ENCODE results near the gene ATAD3A.
"Not testable (repeated sequence)": the region's sequence is repeated elsewhere in the genome, so short reads cannot be mapped to it uniquely, and the experiment has no call there.

The ATAD3A gene

GRCh38 chr1:1523226-1523625 is 11.3 kb downstream of the ATAD3A start:
- DNase-seq (ENCODE audit: low read depth, low spot score) = not testable (repeated sequence)

DNA sequence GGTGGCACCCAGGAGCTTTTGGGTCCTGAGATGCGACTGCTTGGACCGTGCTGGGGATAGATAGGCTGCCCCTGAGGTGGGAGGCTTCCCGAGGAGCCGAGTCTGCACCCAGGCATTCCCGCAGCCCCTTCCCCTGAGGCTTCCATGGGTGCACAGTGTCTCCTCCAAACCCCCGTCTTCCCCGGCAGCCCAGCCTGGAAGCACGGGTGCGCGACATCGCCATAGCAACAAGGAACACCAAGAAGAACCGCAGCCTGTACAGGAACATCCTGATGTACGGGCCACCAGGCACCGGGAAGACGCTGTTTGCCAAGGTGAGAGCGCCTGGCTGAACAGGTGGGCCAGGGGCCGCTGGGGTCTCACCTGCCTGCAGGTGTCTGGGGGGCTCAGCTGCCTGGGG is 11.7 kb downstream of the ATAD3A start:
- not testable (repeated sequence) for DNase-seq (ENCODE audit: low read depth, low spot score)

DNA sequence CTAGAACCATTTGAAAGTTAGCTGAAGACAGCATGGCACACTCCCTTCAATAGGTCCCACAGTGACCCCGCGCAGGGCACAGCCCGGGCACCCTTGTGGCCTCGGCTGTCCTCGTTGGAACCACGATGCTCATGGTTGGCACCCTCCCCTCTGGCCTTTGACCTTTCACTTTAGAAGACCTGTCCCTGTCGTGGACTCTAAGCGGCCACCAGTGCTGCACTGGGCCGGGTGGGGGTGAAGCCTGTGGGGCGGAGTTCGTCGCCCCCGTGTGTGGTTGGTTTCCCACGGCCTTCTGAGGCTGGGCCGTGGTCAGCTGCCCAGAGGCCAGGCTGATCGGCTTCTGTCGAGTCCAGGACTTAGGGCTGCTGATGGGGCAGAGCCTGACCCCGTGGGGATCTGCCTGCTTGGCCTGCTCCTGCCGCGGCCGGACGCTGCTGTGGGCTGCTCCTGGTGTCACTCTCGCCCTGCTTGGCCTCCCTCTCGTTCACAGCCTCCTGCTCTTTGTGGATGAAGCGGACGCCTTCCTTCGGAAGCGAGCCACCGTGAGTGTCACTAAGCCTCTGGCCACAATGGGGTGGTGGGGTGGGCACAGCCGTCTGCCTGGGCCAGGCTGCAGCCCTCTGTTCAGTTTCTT is 12.9 kb downstream of the ATAD3A start:
- not testable (repeated sequence) for DNase-seq (ENCODE audit: low read depth, low spot score)

GRCh38 chr1:1526476-1526875 is 14.5 kb downstream of the ATAD3A start:
- DNase-seq (ENCODE audit: low read depth, low spot score) = not testable (repeated sequence)

DNA sequence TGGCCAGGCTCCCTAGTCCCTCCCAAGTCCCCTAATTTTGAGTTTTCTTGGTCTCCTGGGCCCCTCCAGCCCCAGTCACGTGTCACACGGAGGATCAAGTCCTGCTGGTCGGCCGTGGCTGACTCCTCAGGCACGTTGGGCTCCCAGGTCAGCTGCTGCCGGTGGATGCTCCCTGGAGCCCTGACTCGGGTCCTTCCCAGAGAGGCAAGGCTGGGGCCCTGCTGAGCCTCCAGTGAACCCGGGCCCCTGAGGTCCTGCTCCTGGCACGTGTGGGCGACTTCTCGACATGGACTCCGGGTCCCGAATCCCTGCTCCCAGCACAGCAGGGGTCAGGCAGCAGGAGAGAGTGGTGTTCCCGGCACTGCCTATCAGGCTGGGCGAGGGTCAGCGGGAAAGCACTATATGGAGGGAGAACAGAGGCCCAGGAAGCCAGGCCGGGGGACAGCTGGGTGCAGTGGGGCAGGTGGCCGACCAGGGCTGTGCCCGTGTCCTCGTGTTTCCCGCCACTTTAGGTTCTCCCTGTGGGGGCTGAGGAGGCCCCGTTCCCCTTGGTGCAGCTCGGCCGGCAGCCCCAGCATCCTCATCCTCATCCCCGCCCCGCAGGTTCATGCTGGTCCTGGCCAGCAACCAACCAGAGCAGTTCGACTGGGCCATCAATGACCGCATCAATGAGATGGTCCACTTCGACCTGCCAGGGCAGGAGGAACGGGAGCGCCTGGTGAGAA is 15.3 kb downstream of the ATAD3A start:
- DNase-seq (ENCODE audit: low read depth, low spot score) = no peak

- DNase-seq (ENCODE audit: low read depth, low spot score) = no peak
Measured at GRCh38 chr1:1528301-1529267, 16.6 kb downstream of the ATAD3A start.

DNA sequence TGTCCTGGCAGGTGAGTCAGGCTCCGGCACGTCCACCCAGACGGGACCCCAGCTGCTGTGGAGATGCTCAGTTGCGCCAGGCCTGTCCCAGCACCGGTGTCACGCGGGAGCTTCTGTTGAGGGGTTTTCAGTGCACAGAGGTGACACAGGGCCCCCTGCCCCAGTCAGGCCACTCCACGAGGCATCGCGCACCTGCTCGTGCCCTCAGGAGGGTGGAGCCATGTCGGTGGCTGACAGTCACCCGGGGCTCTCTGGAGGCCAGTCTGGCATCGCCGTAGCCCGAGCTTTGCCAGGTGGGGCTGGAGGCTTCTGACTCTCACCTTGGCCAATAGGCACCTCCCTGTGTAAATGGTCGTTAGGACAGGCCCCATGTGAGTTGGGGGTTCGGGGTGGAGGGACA is 17.4 kb downstream of the ATAD3A start:
- no peak for DNase-seq (ENCODE audit: low read depth, low spot score)

DNA sequence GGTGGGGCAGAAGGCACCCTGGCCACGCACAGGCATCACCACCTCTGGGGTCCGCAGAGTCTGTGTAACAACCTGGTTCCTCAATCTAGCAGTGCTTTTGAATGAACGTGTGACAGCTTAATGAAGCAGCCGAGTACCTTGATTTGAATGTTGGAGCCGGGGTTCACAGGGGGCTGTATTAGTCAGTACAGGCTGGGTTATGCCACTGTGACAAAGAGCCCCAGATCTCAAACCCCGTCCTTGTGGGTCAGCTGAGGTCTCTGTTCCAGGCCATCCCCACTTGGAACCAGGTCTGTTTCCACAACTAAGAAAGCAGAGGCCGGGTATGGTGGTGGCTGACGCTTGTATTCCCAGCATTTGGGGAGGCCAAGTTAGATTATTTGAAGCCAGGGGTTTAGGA is 18.0 kb downstream of the ATAD3A start:
- no peak for DNase-seq (ENCODE audit: low read depth, low spot score)

DNA sequence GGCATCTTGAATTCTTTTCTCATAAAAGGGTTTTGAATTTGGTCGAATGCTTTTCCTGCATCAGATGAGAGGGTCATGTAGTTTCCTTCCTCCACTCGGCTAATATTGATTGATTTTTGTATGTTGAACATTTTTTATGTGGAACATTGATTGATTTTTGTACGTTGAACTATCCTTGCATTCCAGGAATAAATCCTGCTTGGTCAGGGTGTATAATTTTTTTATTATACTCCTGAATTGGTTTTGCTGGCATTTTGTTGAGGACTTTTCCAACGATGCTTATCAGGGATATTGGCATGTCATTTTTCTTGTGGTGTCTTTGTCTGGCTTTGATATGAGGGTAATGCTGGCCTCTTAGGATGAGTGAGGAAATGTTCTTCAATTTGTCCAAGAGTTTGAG is 20.0 kb downstream of the ATAD3A start:
- no peak for DNase-seq (ENCODE audit: low read depth, low spot score)

GRCh38 chr1:1533176-1533893 is 21.4 kb downstream of the ATAD3A start:
- not testable (repeated sequence) for DNase-seq (ENCODE audit: low read depth, low spot score)

DNA sequence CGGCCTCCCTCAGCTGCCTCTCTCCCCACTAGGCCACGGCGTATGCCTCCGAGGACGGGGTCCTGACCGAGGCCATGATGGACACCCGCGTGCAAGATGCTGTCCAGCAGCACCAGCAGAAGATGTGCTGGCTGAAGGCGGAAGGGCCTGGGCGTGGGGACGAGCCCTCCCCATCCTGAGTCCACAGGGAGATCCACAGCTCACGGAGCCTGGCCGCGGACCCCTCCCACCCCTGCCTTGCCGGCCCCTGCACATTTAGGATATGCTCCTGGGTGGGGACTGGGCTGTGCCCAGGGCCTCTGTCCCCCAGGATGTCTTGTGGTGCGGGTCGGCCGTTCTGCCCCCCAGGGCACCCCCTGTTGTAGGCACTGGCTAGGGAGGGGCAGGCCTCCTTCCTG is 21.9 kb downstream of the ATAD3A start:
- DNase-seq (ENCODE audit: low read depth, low spot score) = not testable (repeated sequence)

DNA sequence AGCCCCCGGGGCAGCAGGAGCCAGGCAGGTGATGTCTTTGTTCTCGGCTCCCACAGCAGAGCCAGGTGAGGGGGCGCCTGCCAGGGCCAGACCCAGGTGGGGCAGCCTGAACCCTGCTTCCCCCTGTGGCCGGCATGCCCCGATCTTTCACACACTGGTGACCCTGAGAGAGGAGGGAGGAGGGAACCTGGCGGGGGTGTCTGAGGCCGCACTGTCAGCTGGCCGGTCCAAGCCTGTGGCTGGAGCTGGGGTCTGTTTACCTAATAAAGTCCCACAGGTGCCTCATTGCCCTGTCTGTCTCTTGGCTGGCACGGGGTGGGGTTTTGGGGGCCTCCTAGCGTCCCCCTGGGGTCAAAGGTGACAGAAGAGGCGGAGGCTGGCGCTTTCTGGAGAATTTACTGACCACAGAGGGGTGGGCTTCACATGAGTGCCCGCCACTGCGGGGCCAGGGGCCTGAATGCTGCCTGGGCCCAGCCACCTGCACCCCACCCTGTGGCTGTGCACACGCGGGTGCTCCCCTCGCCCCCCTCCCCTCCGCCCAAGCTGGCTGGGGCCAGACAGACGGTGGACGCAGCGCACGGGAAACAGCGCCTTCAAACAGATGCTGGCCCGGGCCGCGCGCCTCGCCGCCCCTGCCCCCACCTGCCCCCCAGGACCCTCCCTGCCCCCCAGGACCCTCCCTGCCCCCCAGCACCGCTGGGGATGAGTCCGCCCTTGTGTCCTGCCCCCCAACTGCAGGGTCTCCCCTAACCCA is 22.6 kb downstream of the ATAD3A start:
- no peak for DNase-seq (ENCODE audit: low read depth, low spot score)

- no peak for DNase-seq (ENCODE audit: low read depth, low spot score)
Measured at GRCh38 chr1:1535201-1536018, 23.4 kb downstream of the ATAD3A start.

DNA sequence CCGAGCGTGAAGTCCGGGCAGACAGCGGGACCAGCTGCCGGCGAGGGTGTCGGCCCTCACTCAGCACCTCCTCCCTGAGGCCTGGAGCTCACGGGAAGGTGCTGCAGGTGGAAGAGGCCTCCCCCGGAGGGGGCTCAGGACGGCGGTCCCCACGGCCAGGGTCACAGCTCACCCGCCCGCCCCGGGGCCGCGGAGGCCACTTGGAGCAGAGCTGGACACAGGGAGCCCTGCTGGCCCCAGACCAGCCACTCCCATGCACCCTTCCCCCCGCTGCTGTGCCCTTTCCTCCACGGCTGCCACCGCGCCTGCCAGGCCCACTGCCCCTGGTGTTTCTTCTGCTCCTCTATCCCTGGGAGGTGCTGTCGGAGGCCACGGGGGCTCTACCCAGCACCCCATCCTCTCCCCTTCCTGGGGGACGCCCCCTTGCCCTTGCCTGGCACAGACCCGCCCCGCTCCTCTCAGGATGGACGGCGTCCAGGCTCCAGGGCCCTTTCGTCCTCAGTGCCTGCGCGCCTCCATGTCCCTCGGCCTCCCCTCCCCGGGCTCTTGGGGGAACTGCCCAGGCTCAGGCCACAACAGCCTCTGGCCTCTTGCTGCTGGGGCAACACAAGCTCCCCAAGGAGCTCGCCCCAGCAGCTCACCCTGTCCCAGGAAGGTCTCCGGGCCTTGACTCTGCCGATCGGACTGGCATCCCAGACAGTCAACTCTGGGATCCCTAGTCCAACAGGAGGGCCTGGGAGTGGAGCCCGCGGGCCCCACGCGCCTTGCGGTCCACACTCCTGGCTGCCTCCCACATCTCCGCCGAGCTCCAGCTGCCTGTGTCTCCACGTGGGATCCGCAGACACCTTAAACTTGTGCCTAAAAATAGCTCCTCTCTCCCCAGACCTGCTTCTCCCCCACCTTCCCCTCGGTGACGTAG is 24.3 kb downstream of the ATAD3A start:
- no peak for DNase-seq (ENCODE audit: low read depth, low spot score)

DNA sequence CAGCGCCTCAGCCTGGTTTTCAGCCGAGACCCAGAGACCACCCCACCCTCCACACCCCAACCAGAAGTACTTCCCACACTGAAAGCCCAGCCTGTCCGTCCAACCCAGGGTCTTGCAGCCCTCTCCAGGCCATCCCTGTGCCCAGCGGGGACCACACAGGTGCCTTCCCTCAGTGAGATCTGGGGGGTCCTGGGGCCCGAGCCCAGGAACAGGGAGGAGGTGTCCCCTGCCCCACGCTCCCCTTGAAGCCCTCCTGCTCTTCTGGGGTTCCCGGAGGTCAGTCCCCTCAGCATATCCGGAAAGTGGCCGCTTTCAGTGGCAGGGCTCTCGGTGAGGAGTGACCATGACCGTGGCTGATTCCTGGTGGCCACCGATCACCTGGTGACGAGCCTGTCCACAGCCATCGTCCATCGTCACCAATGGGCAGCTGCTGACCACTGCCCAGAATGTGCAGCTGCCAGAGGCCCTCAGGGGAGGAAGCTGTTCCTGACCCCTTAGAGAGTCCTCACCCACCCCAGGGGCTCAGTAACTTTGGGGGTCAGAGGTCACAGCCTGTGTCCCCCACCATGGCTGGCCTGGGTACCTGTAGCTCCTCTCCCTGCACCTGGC is 25.1 kb downstream of the ATAD3A start:
- DNase-seq (ENCODE audit: low read depth, low spot score) = no peak

- DNase-seq (ENCODE audit: low read depth, low spot score) = no peak
Measured at GRCh38 chr1:1537626-1538250, 25.8 kb downstream of the ATAD3A start.

- no peak for DNase-seq (ENCODE audit: low read depth, low spot score)
Measured at GRCh38 chr1:1538334-1538733, 26.4 kb downstream of the ATAD3A start.

- DNase-seq (ENCODE audit: low read depth, low spot score) = no peak
Measured at GRCh38 chr1:1538989-1539309, 27.0 kb downstream of the ATAD3A start.
